Stimulated activated CD4-positive, alpha-beta T cell treated with anti-CD3 and anti-CD28 coated beads, Interleukin-2, amount 100 ng/mL, for 24 hours (primary cell): ENCODE results near the gene FGF8.

Experiments used
- DNase-seq, 2 donors: peaks; one replicate each; pipeline ENCODE4 v3.0.0-alpha.2; 2020

FGF8 gene

GRCh38 chr10:101768791-101769170 lies 7.1 kb downstream of the FGF8 start:
- DNase-seq, result no peak

- DNase-seq, result no peak
These were observed 7.7 kb downstream of the FGF8 start for GRCh38 chr10:101767966-101768790.

DNA sequence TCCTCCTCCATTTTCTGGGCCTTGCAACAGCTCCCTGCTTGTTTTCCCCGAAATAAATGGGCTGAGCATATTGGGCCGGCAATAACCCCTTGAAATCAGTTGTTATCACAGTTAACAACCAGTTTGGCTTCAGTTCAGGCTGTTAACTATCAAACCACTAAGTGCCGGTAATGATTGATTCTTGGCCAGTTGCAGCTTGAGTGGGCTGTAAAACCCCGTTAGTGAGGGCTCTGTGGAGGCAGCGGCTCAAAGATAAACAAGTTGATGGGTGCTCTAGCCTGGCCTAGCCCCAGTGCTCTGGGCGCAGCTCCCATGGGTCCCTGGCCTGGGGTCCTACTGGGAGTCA lies 8.3 kb downstream of the FGF8 start:
- no peak for DNase-seq

DNA sequence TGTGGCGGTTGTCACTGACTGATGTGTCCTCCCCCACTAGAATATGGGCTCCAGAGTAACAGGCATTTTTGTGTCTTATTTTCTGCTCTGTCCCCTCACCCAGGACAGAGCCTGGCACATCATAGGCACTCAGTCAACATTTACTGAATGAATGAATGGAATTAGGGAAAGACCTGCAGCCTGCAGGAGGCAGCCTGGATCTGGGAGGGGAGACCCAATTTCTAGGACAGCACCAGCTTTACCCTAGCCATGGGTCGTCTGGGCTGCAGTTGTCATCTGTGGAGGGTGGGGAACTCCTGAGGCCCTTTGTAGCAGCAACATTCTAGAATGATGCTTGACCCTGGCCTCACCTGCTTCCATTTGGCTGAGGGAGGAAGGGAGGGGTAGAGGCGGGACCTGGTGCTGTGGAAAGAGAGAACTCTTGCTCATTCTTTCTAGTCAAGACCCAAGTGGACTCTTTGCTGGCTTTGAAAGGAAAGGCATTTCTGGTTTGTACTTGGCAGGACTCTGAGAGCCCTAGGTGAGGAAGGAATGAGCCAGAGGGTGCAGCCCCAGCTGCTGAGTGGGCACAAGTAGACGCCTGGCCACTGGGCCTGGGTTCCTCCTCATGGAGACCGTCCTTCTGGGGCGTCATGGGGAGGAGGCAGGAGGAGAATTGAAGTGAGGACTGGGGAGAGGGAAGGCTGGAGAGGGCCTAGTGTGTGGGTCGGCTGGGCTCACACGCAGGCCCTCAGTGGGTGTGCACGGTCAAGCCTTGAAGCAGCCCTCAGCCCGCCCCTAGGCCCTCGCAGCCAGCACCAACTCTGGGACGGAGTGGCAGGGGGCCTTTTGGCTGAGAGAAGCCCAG lies 8.9 kb downstream of the FGF8 start:
- DNase-seq, result no peak

DNA sequence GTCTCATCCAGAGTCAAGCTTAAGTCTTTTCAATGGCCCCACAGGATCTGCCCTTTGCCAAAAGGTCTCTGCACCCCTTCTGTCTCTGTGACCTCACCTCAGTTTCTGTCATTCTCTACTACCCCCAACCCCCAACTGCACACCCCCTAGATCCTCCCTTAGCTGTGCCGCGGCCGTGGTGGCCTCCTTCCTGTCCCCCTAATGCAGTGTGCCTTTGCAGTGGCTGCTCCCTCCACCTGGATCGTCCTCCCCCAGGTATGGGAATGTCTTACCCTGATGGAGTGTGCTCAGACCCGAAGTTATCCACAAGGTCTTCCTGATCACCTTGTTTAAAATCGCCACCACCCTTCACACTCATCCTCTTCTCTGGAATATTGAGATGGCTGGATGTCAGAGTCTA lies 9.6 kb downstream of the FGF8 start:
- DNase-seq, result no peak

GRCh38 chr10:101763141-101763846 lies 12.6 kb downstream of the FGF8 start:
- DNase-seq, result no peak

DNA sequence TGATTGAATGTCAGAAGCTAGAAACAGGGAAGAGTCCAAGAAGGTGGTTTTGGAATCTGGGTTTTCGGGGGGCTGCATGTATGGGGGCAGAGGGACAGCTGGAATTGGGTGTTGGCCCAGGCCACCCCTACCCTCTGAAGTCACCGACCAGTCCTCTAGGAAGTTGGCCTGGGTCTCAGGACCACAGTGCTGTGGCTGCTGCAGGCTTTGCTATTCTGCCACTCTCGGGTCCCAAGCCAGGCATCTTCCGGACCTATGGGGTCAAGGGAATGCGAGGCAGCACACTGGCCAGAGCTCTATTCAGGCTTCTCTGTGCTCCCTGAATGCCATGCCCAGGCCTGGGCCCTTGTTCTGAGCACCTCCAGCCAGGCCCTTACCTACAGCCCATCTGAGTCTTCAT lies 13.2 kb downstream of the FGF8 start:
- no peak for DNase-seq

GRCh38 chr10:101761226-101761625 lies 14.7 kb downstream of the FGF8 start:
- DNase-seq, result no peak

DNA sequence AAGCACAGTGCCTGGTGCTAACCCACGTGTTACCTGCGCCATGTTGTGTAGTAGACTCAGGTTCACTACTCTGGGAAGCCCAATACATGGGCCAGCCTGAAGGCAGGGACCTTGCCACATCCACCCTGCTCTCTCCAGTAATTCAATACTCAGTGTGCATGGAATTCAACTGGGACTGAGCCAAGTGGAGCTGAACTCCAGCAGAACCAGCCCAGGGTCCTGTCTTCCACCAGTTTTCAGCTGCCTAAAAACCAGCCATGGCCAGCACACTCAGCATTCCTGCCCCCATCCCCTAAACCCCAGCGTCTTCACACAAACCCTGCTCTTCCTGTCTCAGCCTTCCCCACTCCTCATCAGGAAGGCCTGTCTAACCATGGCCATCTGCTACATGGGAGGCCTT lies 15.4 kb downstream of the FGF8 start:
- DNase-seq, result no peak

DNA sequence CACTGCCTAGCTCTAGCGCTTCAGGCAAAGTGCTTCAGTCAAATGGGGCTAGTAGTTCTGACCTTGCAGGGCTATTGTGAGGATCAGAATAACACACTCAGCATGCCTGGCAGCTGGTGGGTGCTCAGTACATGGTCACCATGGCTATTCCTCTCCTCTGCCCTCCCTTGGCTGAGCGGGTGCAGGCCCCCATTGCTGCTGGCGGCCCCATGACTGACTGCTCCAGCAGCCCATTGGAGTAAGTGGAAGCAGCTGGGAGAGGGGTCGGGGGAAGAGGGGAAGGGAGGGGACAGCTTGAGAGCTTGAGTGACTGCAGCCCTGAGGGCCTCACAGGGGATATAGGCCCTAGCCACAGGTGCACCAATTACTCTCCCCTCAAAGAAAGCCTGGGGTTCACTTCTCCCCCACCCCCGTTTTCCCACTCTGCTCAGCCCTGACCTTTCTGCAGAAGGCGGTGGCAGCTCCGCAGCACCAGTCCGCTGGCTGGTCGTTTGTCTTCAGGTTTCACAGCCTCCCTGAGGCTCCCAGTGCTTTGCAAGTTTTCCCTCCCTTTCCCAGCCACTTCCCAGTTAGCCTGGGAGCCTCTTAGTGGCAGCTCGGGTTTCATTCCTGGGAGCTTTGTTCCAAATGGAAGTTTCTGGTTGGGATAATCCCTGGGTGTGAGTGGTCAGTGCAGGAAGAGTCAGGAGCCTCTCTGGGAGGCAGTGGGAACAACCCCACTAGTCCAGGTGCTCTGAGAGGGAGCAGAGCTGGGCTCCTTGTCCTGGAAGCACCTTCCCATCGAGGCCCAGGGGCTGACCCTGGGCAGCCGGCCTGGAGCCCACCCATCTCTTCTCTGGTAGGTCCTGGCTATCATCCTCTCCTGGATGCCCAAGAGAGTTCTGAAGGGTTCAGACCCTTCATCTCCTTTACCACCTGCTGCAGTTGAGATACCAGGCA lies 16.3 kb downstream of the FGF8 start:
- no peak for DNase-seq

GRCh38 chr10:101758858-101759257 lies 17.1 kb downstream of the FGF8 start:
- no peak for DNase-seq

GRCh38 chr10:101752241-101752640 lies 23.7 kb downstream of the FGF8 start:
- DNase-seq, result no peak

GRCh38 chr10:101749047-101750016 lies 26.6 kb downstream of the FGF8 start:
- no peak for DNase-seq

GRCh38 chr10:101748496-101748895 lies 27.4 kb downstream of the FGF8 start:
- DNase-seq, result no peak

GRCh38 chr10:101745074-101745696 lies 30.7 kb downstream of the FGF8 start:
- no peak for DNase-seq

GRCh38 chr10:101744267-101744666 lies 31.6 kb downstream of the FGF8 start:
- no peak for DNase-seq

GRCh38 chr10:101741938-101742337 lies 34.0 kb downstream of the FGF8 start:
- no peak for DNase-seq

DNA sequence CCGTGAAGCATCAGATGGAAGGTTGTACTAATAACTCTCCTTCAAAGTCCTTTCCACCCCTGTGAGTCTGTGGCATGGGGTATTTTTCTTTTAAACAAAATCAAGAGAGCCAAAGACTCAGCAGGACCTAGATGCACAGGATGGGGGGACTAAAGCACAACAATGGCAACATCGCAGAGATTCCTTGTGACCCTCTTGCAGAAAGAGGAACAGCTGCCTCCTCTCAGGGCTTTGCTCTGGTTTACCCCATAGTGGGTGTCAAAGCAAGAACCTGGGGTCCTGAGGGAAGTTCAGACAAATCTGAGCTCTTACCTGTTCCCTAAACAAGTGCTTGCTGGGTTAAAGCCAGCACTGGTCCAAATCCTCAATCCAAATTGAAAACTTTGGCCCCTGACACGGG lies 39.2 kb downstream of the FGF8 start:
- DNase-seq, result no peak

- no peak for DNase-seq
These were observed 43.8 kb downstream of the FGF8 start for GRCh38 chr10:101732096-101732495.

- DNase-seq, result no peak
These were observed 49.9 kb downstream of the FGF8 start for GRCh38 chr10:101726115-101726387.
